Chondrocyte (in vitro differentiated cells): ENCODE data around the gene SLC30A3. TPM values are rescaled to one million over a fixed set of nuclear protein-coding genes. Genes with fewer than 3 reads are reported as not detected.
A peak's percentile ranks its signal among the peaks of the same experiment; 100 is the strongest.

Experiments
- DNase-seq: peaks from one replicate; pipeline ENCODE4 v3.0.0; 2021; ENCODE audit warnings: mixed read lengths, low spot score
- H3K27ac Mint-ChIP-seq: one replicate; pipeline ENCODE4 v1.8.0; 2021; ENCODE audit warnings: mild to moderate bottlenecking, moderate library complexity, mixed read lengths; ENCODE audit not compliant: unreplicated experiment
- H3K27me3 Mint-ChIP-seq: 2 replicates; pipeline ENCODE4 v1.8.0; 2021; ENCODE audit warnings: low read depth, mixed read lengths
- H3K36me3 Mint-ChIP-seq: 2 replicates; pipeline ENCODE4 v1.8.0; 2021; ENCODE audit warnings: low read depth, mixed read lengths
- H3K4me1 Mint-ChIP-seq: 2 replicates; pipeline ENCODE4 v1.8.0; 2021; ENCODE audit warnings: low read depth, mild to moderate bottlenecking, mixed read lengths
- H3K4me3 Mint-ChIP-seq: one replicate; pipeline ENCODE4 v1.8.0; 2021; ENCODE audit warnings: mild to moderate bottlenecking, moderate library complexity, mixed read lengths; ENCODE audit not compliant: unreplicated experiment
- H3K9me3 Mint-ChIP-seq: 2 replicates; pipeline ENCODE4 v1.8.0; 2021; ENCODE audit warnings: low read depth, mixed read lengths
- CTCF ChIP-seq: fragments of 200-600 bp; sonication (generic); IDR thresholded peaks from 2 replicates; pipeline ENCODE4 v1.5.0; 2021; ENCODE audit warnings: antibody characterized with exemption, mild to moderate bottlenecking, moderate library complexity
- total RNA-seq: library from RNA; stranded (reverse); gene quantifications from 3 replicates; pipeline ENCODE4 v1.2.1, GENCODE V29; 2021

SLC30A3 gene
- total RNA-seq, 1 donor from 2014 or later: 0.17 TPM

GRCh38 chr2:27307545-27308358 is 44.9 kb upstream of the SLC30A3 start:
- no peak for TF ChIP-seq CTCF
- no peak overlapping the region for H3K4me3 Mint-ChIP-seq
- H3K36me3 Mint-ChIP-seq: peaks cover 15% of the 10 kb centered on the region
- no peak overlapping the region for H3K27ac Mint-ChIP-seq
- no peaks in the 10 kb centered on the region for H3K9me3 Mint-ChIP-seq
- peaks cover 9% of the 10 kb centered on the region for H3K4me1 Mint-ChIP-seq
- DNase-seq: no peak
- H3K27me3 Mint-ChIP-seq: peaks cover 13% of the 10 kb centered on the region

GRCh38 chr2:27307287-27307544 is 44.4 kb upstream of the SLC30A3 start:
- H3K27ac Mint-ChIP-seq: no peak overlapping the region
- H3K36me3 Mint-ChIP-seq: peaks cover 15% of the 10 kb centered on the region
- H3K27me3 Mint-ChIP-seq: peaks cover 13% of the 10 kb centered on the region
- TF ChIP-seq CTCF: no peak
- H3K4me3 Mint-ChIP-seq: no peak overlapping the region
- peaks cover 9% of the 10 kb centered on the region for H3K4me1 Mint-ChIP-seq
- H3K9me3 Mint-ChIP-seq: no peaks in the 10 kb centered on the region
- DNase-seq: no peak

- H3K4me1 Mint-ChIP-seq: peaks cover 9% of the 10 kb centered on the region
- peaks cover 13% of the 10 kb centered on the region for H3K27me3 Mint-ChIP-seq
- no peak overlapping the region for H3K4me3 Mint-ChIP-seq
- H3K27ac Mint-ChIP-seq: no peak overlapping the region
- no peaks in the 10 kb centered on the region for H3K9me3 Mint-ChIP-seq
- TF ChIP-seq CTCF: no peak
- peaks cover 15% of the 10 kb centered on the region for H3K36me3 Mint-ChIP-seq
- DNase-seq: no peak
These were observed 43.9 kb upstream of the SLC30A3 start for GRCh38 chr2:27306573-27307286.

GRCh38 chr2:27306136-27306535 is 43.3 kb upstream of the SLC30A3 start:
- Mint-ChIP-seq H3K27ac (no peak overlapping the region), H3K36me3 (peaks cover 9% of the 10 kb centered on the region), H3K9me3 (no peaks in the 10 kb centered on the region), H3K4me1 (peaks cover 9% of the 10 kb centered on the region), H3K4me3 (no peak overlapping the region), H3K27me3 (peaks cover 13% of the 10 kb centered on the region)
- peak; percentile 92 for DNase-seq
- TF ChIP-seq CTCF: no peak

GRCh38 chr2:27305516-27305915 is 42.7 kb upstream of the SLC30A3 start:
- Mint-ChIP-seq H3K4me3 (no peak overlapping the region), H3K9me3 (no peaks in the 10 kb centered on the region), H3K27me3 (peaks cover 13% of the 10 kb centered on the region), H3K4me1 (peaks cover 9% of the 10 kb centered on the region), H3K36me3 (peaks cover 9% of the 10 kb centered on the region), H3K27ac (no peak overlapping the region)
- TF ChIP-seq CTCF: no peak
- no peak for DNase-seq
